BLaER1 (cell line): ENCODE results near the gene CRX.
"Not testable (repeated sequence)": the region's sequence is repeated elsewhere in the genome, so short reads cannot be mapped to it uniquely, and the experiment has no call there.

ENCODE experiments used
- H3K27ac ChIP-seq: shearing (Covaris generic); formaldehyde crosslinking; 2 replicates; pipeline ENCODE4 v1.8.1; 2022
- H3K27me3 ChIP-seq: shearing (Covaris generic); formaldehyde crosslinking; 2 replicates; pipeline ENCODE4 v1.8.1; 2022
- H3K36me3 ChIP-seq: shearing (Covaris generic); formaldehyde crosslinking; 2 replicates; pipeline ENCODE4 v1.8.1; 2022
- H3K4me1 ChIP-seq: shearing (Covaris generic); formaldehyde crosslinking; 2 replicates; pipeline ENCODE4 v1.8.1; 2022
- H3K4me2 ChIP-seq: shearing (Covaris generic); formaldehyde crosslinking; 2 replicates; pipeline ENCODE4 v1.8.1; 2022
- H3K4me3 ChIP-seq: shearing (Covaris generic); formaldehyde crosslinking; 2 replicates; pipeline ENCODE4 v1.8.1; 2022
- H3K9ac ChIP-seq: shearing (Covaris generic); formaldehyde crosslinking; 2 replicates; pipeline ENCODE4 v1.8.1; 2022
- H3K9me3 ChIP-seq: shearing (Covaris generic); formaldehyde crosslinking; 2 replicates; pipeline ENCODE4 v1.8.1; 2022
- H4K20me1 ChIP-seq: shearing (Covaris generic); formaldehyde crosslinking; 2 replicates; pipeline ENCODE4 v1.8.1; 2022
- Cebpa-rat ChIP-seq: shearing (Covaris generic); IDR thresholded peaks from 2 replicates; pipeline ENCODE4 v1.8.1; 2022

The CRX gene

GRCh38 chr19:47802521-47803043, 19.2 kb upstream of the CRX start:
- no peak overlapping the region for H3K9ac ChIP-seq
- H3K4me3 ChIP-seq = no peak overlapping the region
- H4K20me1 ChIP-seq = no peaks in the 10 kb centered on the region
- no peak overlapping the region for H3K27ac ChIP-seq
- no peak for TF ChIP-seq Cebpa-rat
- H3K36me3 ChIP-seq = no peaks in the 10 kb centered on the region
- H3K4me1 ChIP-seq = no peaks in the 10 kb centered on the region
- no peak overlapping the region for H3K4me2 ChIP-seq
- peaks cover 15% of the 10 kb centered on the region for H3K9me3 ChIP-seq
- no peaks in the 10 kb centered on the region for H3K27me3 ChIP-seq

- not testable (repeated sequence) for H3K27ac ChIP-seq, H3K4me2 ChIP-seq, H4K20me1 ChIP-seq, H3K4me3 ChIP-seq, H3K9ac ChIP-seq, H3K27me3 ChIP-seq, H3K4me1 ChIP-seq, H3K36me3 ChIP-seq
- H3K9me3 ChIP-seq = peaks cover 15% of the 10 kb centered on the region
These were observed 18.6 kb upstream of the CRX start for GRCh38 chr19:47803148-47803547.

- not testable (repeated sequence) for H3K9ac ChIP-seq
These were observed 18.1 kb upstream of the CRX start for GRCh38 chr19:47803671-47804070.

GRCh38 chr19:47804451-47804850, 17.3 kb upstream of the CRX start, which contains the start of gene TPRX1:
Gene TPRX1, minus strand, starts transcription at chr19:47804551. Its CDS starts 12 bp downstream, at chr19:47804539.
- H3K36me3 ChIP-seq, H3K9ac ChIP-seq, H3K4me1 ChIP-seq, H3K27me3 ChIP-seq, H4K20me1 ChIP-seq, H3K4me2 ChIP-seq, H3K27ac ChIP-seq, H3K4me3 ChIP-seq: not testable (repeated sequence)
- H3K9me3 ChIP-seq = peaks cover 15% of the 10 kb centered on the region

More at GRCh38 chr19:47803671-47804070, 18.1 kb upstream of the CRX start:
- not testable (repeated sequence) for H3K27ac ChIP-seq, H3K27me3 ChIP-seq, H4K20me1 ChIP-seq, H3K4me3 ChIP-seq, H3K4me1 ChIP-seq, H3K4me2 ChIP-seq, H3K36me3 ChIP-seq
- peaks cover 15% of the 10 kb centered on the region for H3K9me3 ChIP-seq

- H3K4me1 ChIP-seq = no peaks in the 10 kb centered on the region
- H3K4me2 ChIP-seq = no peak overlapping the region
- TF ChIP-seq Cebpa-rat = no peak
- H3K27me3 ChIP-seq = no peaks in the 10 kb centered on the region
- H3K4me3 ChIP-seq = no peak overlapping the region
- no peak overlapping the region for H3K27ac ChIP-seq
- peaks cover 15% of the 10 kb centered on the region for H3K9me3 ChIP-seq
- H3K9ac ChIP-seq = no peak overlapping the region
- no peaks in the 10 kb centered on the region for H4K20me1 ChIP-seq
- no peaks in the 10 kb centered on the region for H3K36me3 ChIP-seq
These were observed 16.4 kb upstream of the CRX start for GRCh38 chr19:47805313-47805712.

GRCh38 chr19:47806435-47806834, 15.3 kb upstream of the CRX start:
- no peak overlapping the region for H3K4me2 ChIP-seq
- H3K27ac ChIP-seq = no peak overlapping the region
- H3K9ac ChIP-seq = no peak overlapping the region
- H4K20me1 ChIP-seq = no peaks in the 10 kb centered on the region
- H3K4me1 ChIP-seq = no peaks in the 10 kb centered on the region
- H3K9me3 ChIP-seq = peaks cover 11% of the 10 kb centered on the region
- H3K27me3 ChIP-seq = no peaks in the 10 kb centered on the region
- no peaks in the 10 kb centered on the region for H3K36me3 ChIP-seq
- no peak overlapping the region for H3K4me3 ChIP-seq
- no peak for TF ChIP-seq Cebpa-rat

- no peak overlapping the region for H3K4me2 ChIP-seq
- H3K27ac ChIP-seq = no peak overlapping the region
- H3K4me1 ChIP-seq = no peaks in the 10 kb centered on the region
- no peaks in the 10 kb centered on the region for H4K20me1 ChIP-seq
- TF ChIP-seq Cebpa-rat = no peak
- no peaks in the 10 kb centered on the region for H3K36me3 ChIP-seq
- no peaks in the 10 kb centered on the region for H3K9me3 ChIP-seq
- H3K27me3 ChIP-seq = no peaks in the 10 kb centered on the region
- H3K4me3 ChIP-seq = no peak overlapping the region
- H3K9ac ChIP-seq = no peak overlapping the region
These were observed 8.3 kb upstream of the CRX start for GRCh38 chr19:47813304-47813994.

- H3K4me2 ChIP-seq = no peak overlapping the region
- H3K27me3 ChIP-seq = peaks cover under 1% of the 10 kb centered on the region; the same call in 1 of the 2 replicates
- H3K4me3 ChIP-seq = no peak overlapping the region
- no peaks in the 10 kb centered on the region for H3K9me3 ChIP-seq
- H3K9ac ChIP-seq = no peak overlapping the region
- no peaks in the 10 kb centered on the region for H3K36me3 ChIP-seq
- H3K27ac ChIP-seq = no peak overlapping the region
- TF ChIP-seq Cebpa-rat = no peak
- no peaks in the 10 kb centered on the region for H4K20me1 ChIP-seq
- H3K4me1 ChIP-seq = no peaks in the 10 kb centered on the region
These were observed 7.8 kb upstream of the CRX start for GRCh38 chr19:47813995-47814328.

GRCh38 chr19:47816270-47816669, 5.5 kb upstream of the CRX start:
- H3K4me3 ChIP-seq, H3K36me3 ChIP-seq, H3K27ac ChIP-seq, H3K4me2 ChIP-seq, H4K20me1 ChIP-seq, H3K9ac ChIP-seq, H3K4me1 ChIP-seq, H3K9me3 ChIP-seq: not testable (repeated sequence)
- H3K27me3 ChIP-seq = peaks cover 20% of the 10 kb centered on the region

- not testable (repeated sequence) for H3K4me2 ChIP-seq, H3K4me1 ChIP-seq, H4K20me1 ChIP-seq, H3K9me3 ChIP-seq, H3K4me3 ChIP-seq, H3K27ac ChIP-seq, H3K9ac ChIP-seq, H3K36me3 ChIP-seq
- peaks cover 24% of the 10 kb centered on the region for H3K27me3 ChIP-seq
These were observed 3.5 kb upstream of the CRX start for GRCh38 chr19:47818221-47818620.

- H3K9ac ChIP-seq = no peak overlapping the region
- no peak overlapping the region for H3K4me3 ChIP-seq
- no peaks in the 10 kb centered on the region for H4K20me1 ChIP-seq
- H3K27me3 ChIP-seq = peaks cover 24% of the 10 kb centered on the region
- no peaks in the 10 kb centered on the region for H3K36me3 ChIP-seq
- no peak overlapping the region for H3K27ac ChIP-seq
- H3K4me1 ChIP-seq = no peaks in the 10 kb centered on the region
- H3K4me2 ChIP-seq = peak overlapping the region; percentile 24; the same call in 1 of the 2 replicates
- TF ChIP-seq Cebpa-rat = no peak
- H3K9me3 ChIP-seq = no peaks in the 10 kb centered on the region
These were observed 1.9 kb upstream of the CRX start for GRCh38 chr19:47819858-47820257.
